Panc1 (cell line): ENCODE results near the gene NDC1. TPM values are rescaled to one million over a fixed set of nuclear protein-coding genes. Genes with fewer than 3 reads are reported as not detected.
A peak's percentile ranks its signal among the peaks of the same experiment; 100 is the strongest.

Source experiments
- ATAC-seq: fragments of 200-7000 bp; cut with Tn5 transposase; 2 replicates; pipeline ENCODE4 v1.9.1; 2020; ENCODE audit warnings: mild to moderate bottlenecking, moderate library complexity
- BruUV-seq: library from RNA; stranded (reverse); fragments of 400-500 nt; replicated peaks from 2 replicates; lab custom pipeline; 2021; lab: Mats Ljungman, UMichigan
- CTCF ChIA-PET: fragments of 300-600 bp; sonication (Branson Sonifier 250); formaldehyde crosslinking; loops from one replicate; lab custom pipeline; 2022; ENCODE audit warnings: antibody characterized with exemption; lab: Charles Lee
- POLR2A ChIA-PET: fragments of 300-600 bp; sonication (Branson Sonifier 250); formaldehyde crosslinking; loops from one replicate; lab custom pipeline; 2022; ENCODE audit warnings: antibody characterized with exemption; lab: Charles Lee
- DNase-seq: peaks from one replicate; pipeline ENCODE4 v3.0.0-alpha.2; 2010; ENCODE audit warnings: low read depth, low spot score
- H3K27ac ChIP-seq: 2 replicates; pipeline ENCODE4 v1.5.1; 2011; ENCODE audit warnings: mild to moderate bottlenecking, low read length, inconsistent platforms
- H3K27me3 ChIP-seq: fragments of 200-500 bp; sonication (Bioruptor generic); 2 replicates; pipeline ENCODE4 v1.6.0; 2014; ENCODE audit warnings: low read length, inconsistent platforms; ENCODE audit not compliant: control insufficient read depth, insufficient read depth
- H3K36me3 ChIP-seq: fragments of 200-500 bp; sonication (Bioruptor generic); 2 replicates; pipeline ENCODE4 v1.5.1; 2014; ENCODE audit warnings: inconsistent platforms, mild to moderate bottlenecking, low read length, moderate library complexity; ENCODE audit not compliant: control insufficient read depth, insufficient read depth
- H3K4me1 ChIP-seq: 2 replicates; pipeline ENCODE4 v1.5.1; 2011; ENCODE audit warnings: inconsistent platforms, mild to moderate bottlenecking, low read length, moderate library complexity; ENCODE audit not compliant: control insufficient read depth, insufficient read depth
- H3K4me3 ChIP-seq, 2 experiments: 2 replicates each; pipeline ENCODE4 v1.5.1; 2011 to 2012; ENCODE audit warnings: low read depth in 2 of 2, low read length in 2 of 2, mild to moderate bottlenecking in 2 of 2, inconsistent platforms in 1 of 2, moderate library complexity in 1 of 2
- H3K9me3 ChIP-seq: fragments of 200-500 bp; sonication (Bioruptor generic); 2 replicates; pipeline ENCODE4 v1.5.1; 2014; ENCODE audit warnings: low read depth, mild to moderate bottlenecking, inconsistent platforms, low read length, moderate library complexity; ENCODE audit not compliant: control insufficient read depth, insufficient read depth
- REST ChIP-seq, 2 experiments: IDR thresholded peaks; 2 replicates each; pipeline ENCODE4 v1.6.1; 2011 to 2012; ENCODE audit warnings: low read depth in 2 of 2, control low read depth in 1 of 2, low read length in 1 of 2, mild to moderate bottlenecking in 1 of 2, moderate library complexity in 1 of 2; ENCODE audit not compliant: insufficient read depth in 1 of 2
- TCF7L2 ChIP-seq: IDR thresholded peaks from 2 replicates; pipeline ENCODE4 v1.6.1; 2011; ENCODE audit warnings: mild to moderate bottlenecking, low read depth, low read length, inconsistent platforms
- in situ Hi-C: cut with HindIII; loops from 2 replicates; pipeline ENCODE4 v1.10.0; 2016; ENCODE audit warnings: low sequenced_read_pairs, low pct_unique_long_range_greater_than_20kb
- intact Hi-C: fragments of 100-400 bp; cut with micrococcal nuclease; formaldehyde crosslinking; loops from one replicate; pipeline ENCODE4 v1.10.0; 2022; ENCODE audit not compliant: unreplicated experiment
- total RNA-seq: library from RNA; stranded (reverse); gene quantifications from one replicate; pipeline ENCODE4 v1.2.1, GENCODE V29; 2021; ENCODE audit not compliant: unreplicated experiment
- TF ChIP-seq, protein P1 (sequence below): fragments of 450-650 bp; IDR thresholded peaks from 2 replicates; pipeline ENCODE4 v1.5.1; 2017; ENCODE audit warnings: mild to moderate bottlenecking

NDC1 gene
- total RNA-seq, 1 experiment from 2014 or later, result 44.4 TPM

DNA sequence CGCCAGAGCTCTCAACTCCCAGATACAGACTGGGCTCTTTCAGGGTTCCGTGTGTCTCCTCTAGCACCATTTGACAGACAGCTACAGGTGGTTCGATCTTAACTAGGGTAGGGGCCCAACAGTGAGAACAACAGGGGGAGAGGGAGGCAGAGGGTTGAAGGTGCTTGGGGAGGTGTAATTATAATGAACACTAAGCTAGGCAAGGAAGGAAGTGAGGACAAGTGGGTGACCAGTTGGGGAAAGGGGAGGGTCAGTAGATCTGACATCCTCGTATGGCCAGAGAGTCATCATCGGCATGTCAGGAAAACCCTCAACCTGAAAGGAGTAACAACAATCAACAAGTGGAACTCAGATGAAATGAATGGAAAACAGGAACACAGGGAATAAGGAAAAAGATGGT lies 121.9 kb downstream of the NDC1 start:
- ATAC-seq (no peak), DNase-seq (no peak)
- ChIA-PET POLR2A (no interaction called here), CTCF (interaction anchor here (0.6 to 0.7 kb wide), 3 partner anchors 14 to 56 kb away, joined by 3 read pairs; no protein-coding TSS in a partner anchor)
- H3K4me1 ChIP-seq, result no peaks in the 10 kb centered on the region; the same call in 1 of the 2 replicates
- intact Hi-C loops (no loop called here), in situ Hi-C loops (no loop called here)
- no peaks in the 10 kb centered on the region for H3K27me3 ChIP-seq
- H3K9me3 ChIP-seq, result no peaks in the 10 kb centered on the region
- no TSS peak for BruUV-seq
- H3K36me3 ChIP-seq, result no peaks in the 10 kb centered on the region
- H3K4me3 ChIP-seq, result no peak overlapping the region
- H3K27ac ChIP-seq, result no peak overlapping the region
- no peak for TF ChIP-seq TCF7L2

- CTCF ChIA-PET, result interaction anchor here (0.6 to 0.7 kb wide), 3 partner anchors 15 to 55 kb away, joined by 3 read pairs; no protein-coding TSS in a partner anchor
- Histone ChIP-seq H3K4me1 (no peaks in the 10 kb centered on the region; the same call in 1 of the 2 replicates), H3K9me3 (no peaks in the 10 kb centered on the region), H3K27me3 (no peaks in the 10 kb centered on the region), H3K27ac (no peak overlapping the region), H3K36me3 (no peaks in the 10 kb centered on the region), H3K4me3 (no peak overlapping the region)
- no TSS peak for BruUV-seq
- POLR2A ChIA-PET, result no interaction called here
- DNase-seq (no peak), ATAC-seq (peak; percentile 86)
- TF ChIP-seq, protein P1, sequence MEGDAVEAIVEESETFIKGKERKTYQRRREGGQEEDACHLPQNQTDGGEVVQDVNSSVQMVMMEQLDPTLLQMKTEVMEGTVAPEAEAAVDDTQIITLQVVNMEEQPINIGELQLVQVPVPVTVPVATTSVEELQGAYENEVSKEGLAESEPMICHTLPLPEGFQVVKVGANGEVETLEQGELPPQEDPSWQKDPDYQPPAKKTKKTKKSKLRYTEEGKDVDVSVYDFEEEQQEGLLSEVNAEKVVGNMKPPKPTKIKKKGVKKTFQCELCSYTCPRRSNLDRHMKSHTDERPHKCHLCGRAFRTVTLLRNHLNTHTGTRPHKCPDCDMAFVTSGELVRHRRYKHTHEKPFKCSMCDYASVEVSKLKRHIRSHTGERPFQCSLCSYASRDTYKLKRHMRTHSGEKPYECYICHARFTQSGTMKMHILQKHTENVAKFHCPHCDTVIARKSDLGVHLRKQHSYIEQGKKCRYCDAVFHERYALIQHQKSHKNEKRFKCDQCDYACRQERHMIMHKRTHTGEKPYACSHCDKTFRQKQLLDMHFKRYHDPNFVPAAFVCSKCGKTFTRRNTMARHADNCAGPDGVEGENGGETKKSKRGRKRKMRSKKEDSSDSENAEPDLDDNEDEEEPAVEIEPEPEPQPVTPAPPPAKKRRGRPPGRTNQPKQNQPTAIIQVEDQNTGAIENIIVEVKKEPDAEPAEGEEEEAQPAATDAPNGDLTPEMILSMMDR, result peak; percentile 81
- TF ChIP-seq REST (IDR thresholded peaks at IDR 0.05; ENCODE audit: insufficient read depth in 1 of 2, low read depth in 2 of 2, low read length in 1 of 2), result no peak
- intact Hi-C loops, result no loop called here
- in situ Hi-C loops, result no loop called here
Measured at GRCh38 chr1:53715478-53715877, 122.6 kb downstream of the NDC1 start.

Other genes starting within 250 kb of the NDC1 start
- 0.28 TPM for gene GLIS1, start 99.1 kb downstream of the NDC1 start, total RNA-seq
- 21.4 TPM for gene YIPF1, start 51.5 kb upstream of the NDC1 start, total RNA-seq
- gene DIO1, start 55.9 kb upstream of the NDC1 start, total RNA-seq, result 0.28 TPM
- 42.9 TPM for gene IFT25, start 107.4 kb upstream of the NDC1 start, total RNA-seq
- gene LRRC42, start 108.1 kb upstream of the NDC1 start, total RNA-seq, result 41.0 TPM
- gene LDLRAD1, start 179.9 kb upstream of the NDC1 start, total RNA-seq, result not detected
- gene TMEM59, start 214.9 kb upstream of the NDC1 start, total RNA-seq, result 174 TPM
- 5.1 TPM for gene TCEANC2, start 215.3 kb upstream of the NDC1 start, total RNA-seq